Astrocyte (in vitro differentiated cells and primary cell): ENCODE data around the gene NUTF2. TPM values are rescaled to one million over a fixed set of nuclear protein-coding genes. Genes with fewer than 3 reads are reported as not detected.
A peak's percentile ranks its signal among the peaks of the same experiment; 100 is the strongest.

Experiments
- DNase-seq: peaks from one replicate; pipeline ENCODE4 v3.0.0-alpha.2; 2010; ENCODE audit warnings: low read depth
- FAIRE-seq: peaks from 2 replicates; lab custom pipeline; 2011; peaks lifted over from hg19 to GRCh38; lab: Jason Lieb, UNC
- H2AFZ ChIP-seq: 2 replicates; pipeline ENCODE4 v1.6.0; 2012; ENCODE audit warnings: low read depth, low read length, inconsistent platforms
- H3K27ac ChIP-seq: 2 replicates; pipeline ENCODE4 v1.5.1; 2011; ENCODE audit warnings: low read depth, low read length, inconsistent platforms
- H3K27me3 ChIP-seq: 2 replicates; pipeline ENCODE4 v1.6.0; 2011; ENCODE audit warnings: low read length, inconsistent platforms; ENCODE audit not compliant: insufficient read depth
- H3K36me3 ChIP-seq: 2 replicates; pipeline ENCODE4 v1.5.1; 2011; ENCODE audit warnings: low read length, inconsistent platforms; ENCODE audit not compliant: insufficient read depth
- H3K4me1 ChIP-seq: 2 replicates; pipeline ENCODE4 v1.5.1; 2011; ENCODE audit warnings: low read length, inconsistent platforms; ENCODE audit not compliant: insufficient read depth
- H3K4me2 ChIP-seq: 2 replicates; pipeline ENCODE4 v1.6.0; 2012; ENCODE audit warnings: low read length, inconsistent platforms
- H3K4me3 ChIP-seq: 2 replicates; pipeline ENCODE4 v1.5.1; 2011; ENCODE audit warnings: low read depth, mild to moderate bottlenecking, low read length, inconsistent platforms; ENCODE audit not compliant: insufficient read depth
- H3K79me2 ChIP-seq: 2 replicates; pipeline ENCODE4 v1.6.0; 2012; ENCODE audit warnings: mild to moderate bottlenecking, low read length, inconsistent platforms; ENCODE audit not compliant: insufficient read depth
- H3K9ac ChIP-seq: 2 replicates; pipeline ENCODE4 v1.6.0; 2012; ENCODE audit warnings: mild to moderate bottlenecking, low read length, inconsistent platforms
- H3K9me3 ChIP-seq: 2 replicates; pipeline ENCODE4 v1.5.1; 2012; ENCODE audit warnings: low read depth, mild to moderate bottlenecking, low read length, inconsistent platforms; ENCODE audit not compliant: insufficient read depth
- H4K20me1 ChIP-seq: 2 replicates; pipeline ENCODE4 v1.6.0; 2012; ENCODE audit warnings: low read length, inconsistent platforms; ENCODE audit not compliant: insufficient read depth
- H3K27ac Mint-ChIP-seq: one replicate; pipeline ENCODE4 v1.8.0; 2021; ENCODE audit warnings: mild to moderate bottlenecking, mixed read lengths; ENCODE audit not compliant: unreplicated experiment
- H3K27me3 Mint-ChIP-seq: one replicate; pipeline ENCODE4 v1.8.0; 2021; ENCODE audit warnings: low read depth, mixed read lengths; ENCODE audit not compliant: unreplicated experiment
- H3K36me3 Mint-ChIP-seq: one replicate; pipeline ENCODE4 v1.8.0; 2021; ENCODE audit warnings: low read depth, mixed read lengths; ENCODE audit not compliant: unreplicated experiment
- H3K4me1 Mint-ChIP-seq: one replicate; pipeline ENCODE4 v1.8.0; 2021; ENCODE audit warnings: low read depth, mixed read lengths; ENCODE audit not compliant: unreplicated experiment
- H3K4me3 Mint-ChIP-seq: one replicate; pipeline ENCODE4 v1.8.0; 2021; ENCODE audit warnings: mild to moderate bottlenecking, moderate library complexity, mixed read lengths; ENCODE audit not compliant: unreplicated experiment
- H3K9me3 Mint-ChIP-seq: one replicate; pipeline ENCODE4 v1.8.0; 2021; ENCODE audit warnings: mild to moderate bottlenecking, mixed read lengths; ENCODE audit not compliant: unreplicated experiment
- EZH2 ChIP-seq: IDR thresholded peaks from 2 replicates; pipeline ENCODE4 v1.6.1; 2012; ENCODE audit warnings: mild to moderate bottlenecking, low read length, inconsistent platforms; ENCODE audit not compliant: insufficient read depth
- total RNA-seq: library from RNA; stranded (reverse); gene quantifications from 2 replicates; pipeline ENCODE4 v1.2.1, GENCODE V29; 2021
- TF ChIP-seq, protein P1 (sequence below): IDR thresholded peaks from 2 replicates; pipeline ENCODE4 v1.5.1; 2011; ENCODE audit warnings: low read depth, mild to moderate bottlenecking, inconsistent platforms, low read length, moderate library complexity; ENCODE audit not compliant: insufficient read depth

Gene NUTF2
- total RNA-seq, 1 donor from 2014 or later, result 224 TPM

DNA sequence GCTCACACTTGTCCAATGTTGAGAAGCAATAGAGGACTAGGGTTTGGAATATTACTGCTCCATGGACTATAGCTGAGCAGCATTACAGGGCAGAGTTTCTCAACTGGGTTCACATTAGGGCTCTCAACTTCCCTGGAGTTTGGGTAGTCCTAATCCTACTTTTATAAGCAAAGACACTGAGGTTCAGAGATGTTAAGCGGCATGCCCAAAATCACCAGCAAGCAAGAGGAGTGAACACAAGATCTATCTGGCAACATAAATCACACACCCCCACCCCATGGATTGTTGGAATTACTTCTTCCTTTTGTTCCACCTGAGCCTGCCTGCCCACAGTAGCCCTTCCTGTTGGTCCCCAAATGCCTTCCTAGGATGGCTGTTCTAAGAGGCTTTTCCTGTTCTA lies 34.8 kb upstream of the NUTF2 start:
- Mint-ChIP-seq H3K27me3 (no peaks in the 10 kb centered on the region), H3K4me3 (no peak overlapping the region), H3K27ac (no peak overlapping the region), H3K4me1 (peaks cover 2% of the 10 kb centered on the region), H3K9me3 (no peaks in the 10 kb centered on the region), H3K36me3 (no peaks in the 10 kb centered on the region)
- no peaks in the 10 kb centered on the region for H4K20me1 ChIP-seq
- peaks cover 4% of the 10 kb centered on the region for H3K4me1 ChIP-seq
- TF ChIP-seq, protein P1, sequence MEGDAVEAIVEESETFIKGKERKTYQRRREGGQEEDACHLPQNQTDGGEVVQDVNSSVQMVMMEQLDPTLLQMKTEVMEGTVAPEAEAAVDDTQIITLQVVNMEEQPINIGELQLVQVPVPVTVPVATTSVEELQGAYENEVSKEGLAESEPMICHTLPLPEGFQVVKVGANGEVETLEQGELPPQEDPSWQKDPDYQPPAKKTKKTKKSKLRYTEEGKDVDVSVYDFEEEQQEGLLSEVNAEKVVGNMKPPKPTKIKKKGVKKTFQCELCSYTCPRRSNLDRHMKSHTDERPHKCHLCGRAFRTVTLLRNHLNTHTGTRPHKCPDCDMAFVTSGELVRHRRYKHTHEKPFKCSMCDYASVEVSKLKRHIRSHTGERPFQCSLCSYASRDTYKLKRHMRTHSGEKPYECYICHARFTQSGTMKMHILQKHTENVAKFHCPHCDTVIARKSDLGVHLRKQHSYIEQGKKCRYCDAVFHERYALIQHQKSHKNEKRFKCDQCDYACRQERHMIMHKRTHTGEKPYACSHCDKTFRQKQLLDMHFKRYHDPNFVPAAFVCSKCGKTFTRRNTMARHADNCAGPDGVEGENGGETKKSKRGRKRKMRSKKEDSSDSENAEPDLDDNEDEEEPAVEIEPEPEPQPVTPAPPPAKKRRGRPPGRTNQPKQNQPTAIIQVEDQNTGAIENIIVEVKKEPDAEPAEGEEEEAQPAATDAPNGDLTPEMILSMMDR, result no peak
- H3K27ac ChIP-seq, result no peak overlapping the region
- FAIRE-seq (no peak), DNase-seq (no peak)
- no peaks in the 10 kb centered on the region for H3K79me2 ChIP-seq
- H3K36me3 ChIP-seq, result no peaks in the 10 kb centered on the region
- H3K4me2 ChIP-seq, result no peak overlapping the region
- H3K9ac ChIP-seq, result no peak overlapping the region
- no peaks in the 10 kb centered on the region for H3K9me3 ChIP-seq
- H3K27me3 ChIP-seq, result no peaks in the 10 kb centered on the region
- no peak overlapping the region for H2AFZ ChIP-seq
- no peak overlapping the region for H3K4me3 ChIP-seq

DNA sequence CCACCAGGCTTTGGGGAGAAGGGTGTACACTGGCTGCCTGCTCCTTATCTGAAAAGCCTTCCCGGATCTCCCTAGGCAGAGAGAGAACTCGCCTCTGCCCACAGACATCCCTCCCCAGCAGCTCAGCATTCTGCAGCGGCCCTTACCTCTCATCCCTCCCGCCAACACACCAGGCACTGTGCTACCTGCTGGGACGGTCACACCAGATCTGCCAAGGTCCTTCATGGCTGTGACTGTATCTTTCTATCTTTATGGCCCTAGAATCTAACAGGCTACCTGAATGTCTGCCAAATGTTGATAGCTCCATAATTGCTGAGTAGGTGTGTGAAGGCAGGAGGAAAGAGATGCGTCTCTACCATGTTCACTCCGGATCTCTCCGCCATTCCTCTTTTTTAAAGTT lies 32.2 kb upstream of the NUTF2 start:
- Histone ChIP-seq H3K4me2 (no peak overlapping the region), H3K36me3 (no peaks in the 10 kb centered on the region), H3K4me1 (no peaks in the 10 kb centered on the region), H3K27me3 (no peaks in the 10 kb centered on the region), H3K27ac (no peak overlapping the region), H4K20me1 (no peaks in the 10 kb centered on the region), H2AFZ (no peak overlapping the region), H3K9ac (no peak overlapping the region), H3K4me3 (no peak overlapping the region), H3K9me3 (no peaks in the 10 kb centered on the region), H3K79me2 (no peaks in the 10 kb centered on the region)
- FAIRE-seq, result no peak
- Mint-ChIP-seq H3K36me3 (no peaks in the 10 kb centered on the region), H3K27ac (no peak overlapping the region), H3K27me3 (no peaks in the 10 kb centered on the region), H3K9me3 (no peaks in the 10 kb centered on the region), H3K4me3 (no peak overlapping the region), H3K4me1 (no peaks in the 10 kb centered on the region)
- no peak for TF ChIP-seq EZH2
- TF ChIP-seq, protein P1, result no peak
- no peak for DNase-seq

DNA sequence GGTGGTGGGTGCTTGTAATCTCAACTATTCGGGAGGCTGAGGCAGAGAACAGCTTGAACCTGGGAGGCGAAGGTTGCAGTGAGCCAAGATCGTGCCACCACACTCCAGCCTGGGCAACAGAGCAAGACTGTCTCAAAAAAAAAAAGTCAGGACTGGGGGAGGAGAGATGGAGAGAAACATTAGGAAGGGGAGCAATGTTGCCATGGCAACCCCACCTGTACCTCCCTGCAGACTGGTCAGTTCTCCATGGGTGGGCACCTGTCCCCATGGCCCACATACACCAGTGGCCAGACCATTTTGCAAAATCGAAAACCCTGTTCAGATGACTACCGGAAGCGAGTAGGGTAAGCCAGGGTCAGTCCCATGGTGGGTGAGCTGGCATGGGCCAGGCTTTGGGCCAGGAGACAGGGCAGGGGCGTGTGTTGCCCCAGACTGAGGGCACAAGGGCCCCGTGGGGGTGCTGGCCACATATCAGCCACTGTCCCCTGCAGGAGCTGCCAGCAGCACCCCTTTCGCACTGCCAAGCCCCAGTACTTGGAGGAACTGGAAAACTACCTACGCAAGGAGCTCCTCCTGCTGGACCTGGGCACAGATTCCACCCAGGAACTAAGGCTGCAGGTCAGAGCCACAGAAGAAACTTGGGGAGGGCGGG lies 26.0 kb upstream of the NUTF2 start:
- no peak overlapping the region for H3K27ac ChIP-seq
- Mint-ChIP-seq H3K36me3 (peaks cover 8% of the 10 kb centered on the region), H3K27me3 (no peaks in the 10 kb centered on the region), H3K9me3 (peaks cover 2% of the 10 kb centered on the region), H3K27ac (peak overlapping the region; percentile 47), H3K4me3 (no peak overlapping the region), H3K4me1 (peaks cover 6% of the 10 kb centered on the region)
- no peaks in the 10 kb centered on the region for H3K4me1 ChIP-seq
- peaks cover 5% of the 10 kb centered on the region for H4K20me1 ChIP-seq
- FAIRE-seq (no peak), DNase-seq (no peak)
- H3K36me3 ChIP-seq, result no peaks in the 10 kb centered on the region
- no peaks in the 10 kb centered on the region for H3K79me2 ChIP-seq
- TF ChIP-seq EZH2, result no peak
- TF ChIP-seq, protein P1, result no peak
- H3K9me3 ChIP-seq, result no peaks in the 10 kb centered on the region
- no peak overlapping the region for H3K4me2 ChIP-seq
- no peak overlapping the region for H3K4me3 ChIP-seq
- H3K27me3 ChIP-seq, result no peaks in the 10 kb centered on the region
- no peak overlapping the region for H2AFZ ChIP-seq
- no peak overlapping the region for H3K9ac ChIP-seq
